Measurements from ENCODE around the gene SIGLEC7.

Gene SIGLEC7

GRCh38 chr19:51142119-51142518 is at the start of gene SIGLEC7:
TSS of gene SIGLEC7 (plus strand) at chr19:51142301. CDS start at chr19:51142370, 69 bp downstream.
- DNase-seq, result no peak

- DNase-seq, result no peak
Observed at GRCh38 chr19:51093101-51093500, 49.0 kb upstream of the SIGLEC7 start.

DNA sequence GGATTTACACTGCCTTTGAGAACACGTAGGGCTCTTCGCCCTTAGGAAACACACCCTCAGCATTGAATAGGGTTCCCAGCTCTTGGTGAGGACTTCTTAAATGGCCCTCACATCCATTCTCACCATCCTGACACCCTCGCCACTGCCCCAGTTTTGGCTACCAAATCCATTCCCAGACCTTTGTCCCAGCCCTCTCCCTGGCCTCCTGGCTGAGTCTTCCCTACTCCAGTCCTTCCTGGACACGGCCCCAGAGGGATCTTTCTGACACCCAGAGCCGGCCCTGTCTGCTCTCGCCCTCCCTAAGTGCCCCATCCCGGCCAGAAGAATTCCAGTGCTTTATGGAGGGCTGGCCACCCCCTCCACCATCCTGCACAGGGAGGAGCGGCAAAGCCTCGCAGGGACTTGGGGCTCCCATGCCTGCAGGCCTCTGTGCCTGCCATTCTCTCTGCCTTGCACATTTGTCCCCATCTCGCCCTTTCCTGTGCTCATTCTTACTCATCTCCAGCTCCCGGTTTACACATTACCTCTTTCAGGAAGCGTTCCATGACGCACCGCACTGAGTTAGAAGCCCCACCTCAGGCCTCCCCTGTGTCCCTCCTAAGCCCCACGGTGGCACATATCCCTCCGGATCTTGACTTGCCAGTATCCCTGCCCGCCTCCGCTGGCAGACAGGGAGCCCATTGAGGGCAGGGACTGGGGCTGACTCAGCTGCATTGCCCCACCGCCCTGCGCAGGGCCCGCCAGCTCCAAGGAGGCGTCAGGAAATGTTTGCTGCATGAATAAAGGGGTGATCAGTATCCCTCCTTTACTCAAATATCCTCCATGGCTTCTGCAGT is 48.4 kb upstream of the SIGLEC7 start:
- DNase-seq, result no peak

GRCh38 chr19:51094696-51095279 is 47.3 kb upstream of the SIGLEC7 start:
- peak; percentile 41 for DNase-seq

GRCh38 chr19:51096473-51097165 is 45.5 kb upstream of the SIGLEC7 start:
- DNase-seq, result peak; percentile 12

DNA sequence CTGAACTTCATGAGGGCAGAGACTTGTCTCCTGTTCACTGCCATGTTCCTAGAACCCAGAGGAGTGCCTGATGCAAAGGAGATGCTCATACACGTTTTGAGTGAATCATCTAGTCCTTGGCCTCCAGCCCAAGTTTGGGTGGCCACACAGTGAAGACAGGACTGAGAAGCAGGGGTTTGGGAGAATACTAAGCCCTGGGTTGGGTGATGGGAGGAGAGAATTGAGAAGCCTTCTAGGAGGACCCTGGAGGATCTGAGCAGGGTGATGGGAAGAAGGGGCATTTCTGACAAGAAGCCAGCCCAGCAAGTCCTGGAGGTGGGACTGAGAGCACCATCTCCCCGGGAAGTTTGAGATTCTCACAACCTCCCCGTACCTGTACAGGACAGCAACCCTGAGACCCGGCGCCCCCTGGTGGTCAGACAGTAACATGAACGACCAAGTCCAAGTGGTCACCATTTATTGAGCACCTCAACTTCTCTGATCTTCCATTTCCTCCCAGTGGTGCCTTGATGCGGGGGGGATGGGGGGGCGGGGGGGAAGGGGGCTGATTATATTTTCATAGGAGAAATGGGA is 44.8 kb upstream of the SIGLEC7 start:
- DNase-seq, result peak; percentile 41

DNA sequence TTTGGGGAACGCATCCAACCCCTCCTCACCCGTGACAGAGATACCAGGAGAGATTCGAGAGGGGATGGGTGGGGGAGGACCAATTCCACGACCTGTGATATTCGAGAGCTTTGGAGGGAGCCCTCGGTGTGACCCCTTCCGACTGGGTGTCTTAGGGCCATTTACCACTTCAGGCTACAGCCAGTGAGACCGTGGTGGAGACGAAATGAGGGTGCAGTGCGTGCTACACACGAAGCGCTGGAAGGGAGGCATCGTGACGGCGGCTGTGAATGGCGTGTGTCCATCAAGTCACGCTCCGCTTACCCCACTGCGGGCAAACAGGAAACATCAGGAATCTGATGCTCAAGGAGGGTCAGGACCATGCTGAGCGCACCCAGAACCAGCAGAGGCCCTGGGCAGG is 44.3 kb upstream of the SIGLEC7 start:
- no peak for DNase-seq

DNA sequence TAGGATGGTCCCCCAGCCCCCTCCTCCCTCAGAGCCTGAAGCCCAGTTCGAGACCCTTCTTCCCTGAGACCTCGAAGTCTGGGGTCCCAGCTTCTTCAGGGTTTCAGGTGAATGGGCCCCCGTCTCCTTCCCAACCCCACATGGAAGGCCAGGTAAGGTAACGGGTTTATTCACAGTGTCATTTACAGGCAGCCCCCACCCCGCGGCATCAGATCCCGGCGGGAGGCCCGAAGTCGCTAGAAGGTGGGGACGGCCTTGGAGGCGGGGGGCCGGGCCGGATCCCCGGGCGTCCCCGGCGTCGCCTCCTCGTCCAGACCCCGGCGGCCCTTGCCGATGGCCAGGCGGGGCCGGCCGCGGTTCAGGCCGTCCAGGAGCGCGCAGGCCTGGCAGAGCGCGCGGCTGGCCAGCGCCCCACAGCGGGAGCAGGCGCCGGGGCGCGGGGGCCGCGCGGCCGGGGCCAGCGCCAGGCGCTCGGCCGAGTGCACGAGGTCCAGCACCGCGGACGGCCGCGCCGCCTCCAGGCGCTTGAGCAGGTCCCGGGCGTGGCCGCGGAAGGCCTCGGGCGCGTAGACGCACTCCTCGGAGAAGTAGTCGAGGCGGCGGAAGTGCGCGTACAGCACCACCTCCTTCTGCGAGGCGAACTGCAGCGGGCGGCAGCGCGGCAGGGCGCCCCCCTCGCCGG is 43.6 kb upstream of the SIGLEC7 start:
- DNase-seq, result no peak

GRCh38 chr19:51099047-51099382 is 43.1 kb upstream of the SIGLEC7 start:
- DNase-seq, result no peak

DNA sequence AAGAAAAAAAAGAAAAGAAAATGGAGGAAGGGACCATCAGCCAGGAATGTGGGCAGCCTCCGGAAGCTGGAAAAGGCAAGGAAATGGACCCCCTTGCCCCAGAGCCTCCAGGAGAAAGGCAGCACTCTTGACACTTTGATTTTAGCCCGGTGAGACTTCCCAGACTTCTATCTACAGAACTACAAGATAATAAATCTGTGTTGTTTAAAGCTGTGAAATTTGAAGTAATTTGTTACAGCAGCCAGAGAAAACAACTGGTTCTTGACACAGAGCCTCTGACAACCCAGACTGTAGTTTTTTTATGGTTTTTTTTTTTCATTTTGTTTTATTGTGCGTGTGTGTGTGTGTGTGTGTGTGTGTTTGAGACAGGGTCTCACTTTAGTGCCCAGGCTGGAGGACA is 41.5 kb upstream of the SIGLEC7 start:
- DNase-seq, result no peak

GRCh38 chr19:51101171-51101865 is 40.8 kb upstream of the SIGLEC7 start:
- no peak for DNase-seq

GRCh38 chr19:51102991-51103390 is 39.1 kb upstream of the SIGLEC7 start:
- DNase-seq, result no peak

- no peak for DNase-seq
Observed at GRCh38 chr19:51103926-51104341, 38.2 kb upstream of the SIGLEC7 start.

DNA sequence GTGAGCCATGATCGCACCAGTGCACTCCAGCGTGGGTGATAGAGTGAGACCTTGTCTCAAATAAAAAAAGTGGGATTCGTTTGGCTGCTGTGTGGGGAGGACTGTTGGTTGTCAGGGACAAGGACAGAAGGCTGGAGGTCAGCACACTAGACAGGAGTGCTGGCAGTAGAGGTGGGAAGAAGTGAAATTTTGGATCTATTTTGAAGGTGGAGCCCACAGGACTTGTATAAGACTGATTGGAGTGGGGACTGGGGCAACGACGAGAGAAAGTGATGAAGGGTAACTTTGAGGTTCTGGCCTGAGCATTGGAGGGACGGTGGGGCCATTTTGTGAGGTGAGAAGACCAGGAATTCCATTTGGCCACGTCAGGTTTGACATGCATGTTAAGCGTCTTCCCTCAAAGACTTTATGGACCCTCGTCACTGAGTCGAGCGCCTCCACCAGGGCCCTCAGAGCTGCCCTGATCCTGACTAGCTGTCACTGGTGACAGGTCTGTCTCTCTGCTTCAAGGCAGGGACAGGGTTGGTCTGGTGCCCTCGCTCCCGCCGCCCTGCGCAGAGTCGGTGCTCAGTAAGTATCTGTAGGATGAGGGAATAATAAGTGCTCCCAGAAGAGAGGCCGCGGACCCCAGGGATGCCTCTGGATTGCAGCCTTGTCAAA is 34.6 kb upstream of the SIGLEC7 start:
- no peak for DNase-seq

DNA sequence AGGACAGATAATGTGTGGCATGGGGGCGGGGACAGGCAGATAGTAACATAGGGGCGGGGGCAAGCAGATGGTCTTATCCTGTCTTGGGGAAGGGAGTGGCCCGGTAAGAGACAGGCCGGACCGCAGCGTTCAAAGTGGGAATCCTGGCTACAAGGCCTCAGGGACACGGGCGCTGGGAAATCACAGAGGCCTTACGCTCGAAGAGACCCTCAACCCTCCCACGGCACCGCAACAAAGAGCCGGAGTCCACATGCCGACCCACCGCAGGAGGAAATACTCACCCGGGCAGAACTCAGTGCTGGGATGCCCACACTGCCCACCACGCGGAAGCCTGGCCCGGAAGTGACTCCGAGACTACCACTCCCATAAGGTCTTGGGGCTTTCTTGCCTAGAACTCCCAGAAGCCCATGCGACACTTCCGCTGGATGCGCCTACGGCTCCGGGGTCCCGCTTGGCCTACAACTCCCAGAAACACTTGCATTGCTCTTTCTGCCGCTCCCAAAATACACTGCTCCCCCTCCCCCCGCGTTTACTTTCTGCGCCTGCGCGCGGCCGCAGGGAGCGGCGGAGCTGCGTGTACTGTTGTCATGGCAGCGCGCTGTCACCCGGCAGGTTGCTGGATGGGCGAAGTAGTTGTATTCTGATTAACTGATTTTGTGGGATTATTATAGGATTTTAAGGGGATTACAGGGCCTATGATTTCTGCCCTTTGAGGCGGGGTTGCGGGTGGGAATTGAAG is 33.9 kb upstream of the SIGLEC7 start, which contains the start of gene CTU1:
TSS of gene CTU1 (minus strand) at position 344 of the 739 bp plus-strand sequence. CDS start 3,840 bp downstream, outside the sequence.
- DNase-seq, result peak; percentile 97

GRCh38 chr19:51108805-51109146 is 33.3 kb upstream of the SIGLEC7 start:
- peak; percentile 85 for DNase-seq

DNA sequence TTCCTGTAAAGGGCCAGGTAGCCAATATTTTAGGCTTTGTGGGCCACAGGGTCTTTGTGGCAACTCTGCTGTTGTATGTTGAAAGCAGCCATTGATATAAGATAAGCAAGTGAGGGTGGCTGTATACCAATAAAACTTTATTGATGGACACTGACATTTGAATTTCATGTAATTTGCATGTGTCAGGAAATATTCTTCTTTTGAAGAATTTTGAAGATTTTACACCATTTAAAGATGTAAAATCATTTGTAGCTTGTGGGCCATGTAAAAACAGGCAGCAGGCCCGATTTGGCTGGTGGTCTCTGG is 31.5 kb upstream of the SIGLEC7 start:
- DNase-seq, result no peak

GRCh38 chr19:51111606-51112005 is 30.5 kb upstream of the SIGLEC7 start:
- DNase-seq, result no peak

GRCh38 chr19:51114087-51114729 is 27.9 kb upstream of the SIGLEC7 start:
- DNase-seq, result no peak

DNA sequence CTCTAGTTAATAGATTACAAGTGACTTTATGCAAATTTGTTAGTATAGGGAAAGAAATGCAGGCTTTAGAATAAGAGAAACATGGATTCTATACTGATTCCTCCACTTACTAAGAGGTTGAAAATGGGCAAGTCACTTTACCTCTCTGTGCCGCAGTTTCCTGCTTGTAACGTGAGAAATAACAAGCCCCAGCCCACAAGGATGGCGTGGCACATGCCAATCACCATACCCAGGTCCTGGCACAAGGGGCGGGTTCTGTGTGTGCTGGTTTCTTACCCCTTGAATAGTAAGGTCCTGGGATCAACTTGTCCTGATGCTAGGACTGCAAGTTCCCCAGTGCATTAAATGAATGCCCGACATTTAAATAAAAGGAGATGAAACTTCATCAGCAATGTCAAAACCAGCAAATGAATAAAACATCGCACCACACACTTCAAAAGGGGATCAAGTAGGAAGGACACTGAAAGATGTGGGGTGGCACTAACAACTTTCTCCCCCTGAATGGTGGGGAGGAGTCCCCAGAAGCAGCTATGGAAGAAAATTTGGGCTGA is 25.3 kb upstream of the SIGLEC7 start:
- no peak for DNase-seq

All from NCI-H510A treated with DMSO at 0.1 percent for 48 hours (cell line).